Stimulated activated CD4-positive, alpha-beta T cell treated with anti-CD3 and anti-CD28 coated beads, TNF-alpha, amount 100 ng/mL, for 4 hours (primary cell): ENCODE results near the gene SPATA13.

Experiments
- DNase-seq, 3 experiments: peaks; one replicate each; pipeline ENCODE4 v3.0.0-alpha.2; 2020; ENCODE audit warnings: low read depth in 3 of 3

SPATA13 gene

GRCh38 chr13:24251525-24251924, 91.0 kb downstream of the SPATA13 start:
- peak; percentile 51 to 61 (median 60) for DNase-seq

GRCh38 chr13:24252136-24252535, 91.6 kb downstream of the SPATA13 start:
- DNase-seq: no peak

- DNase-seq: no peak
These were observed 93.1 kb downstream of the SPATA13 start for GRCh38 chr13:24253520-24254145.

GRCh38 chr13:24254146-24254841, 93.8 kb downstream of the SPATA13 start:
- DNase-seq: no peak

GRCh38 chr13:24257497-24257896, 97.0 kb downstream of the SPATA13 start:
- DNase-seq: no peak

- DNase-seq: no peak
These were observed 101.0 kb downstream of the SPATA13 start for GRCh38 chr13:24261566-24261965.

- DNase-seq: no peak
These were observed 103.1 kb downstream of the SPATA13 start for GRCh38 chr13:24263632-24264031.

GRCh38 chr13:24264976-24265375, 104.5 kb downstream of the SPATA13 start:
- DNase-seq: peak in 2 of 3 experiments; percentile 50 to 62

- DNase-seq: no peak
These were observed 104.9 kb downstream of the SPATA13 start for GRCh38 chr13:24265453-24265852.

- DNase-seq: no peak
These were observed 106.8 kb downstream of the SPATA13 start for GRCh38 chr13:24267274-24267673.

GRCh38 chr13:24267801-24268200, 107.3 kb downstream of the SPATA13 start:
- no peak for DNase-seq

GRCh38 chr13:24269821-24270220, 109.3 kb downstream of the SPATA13 start:
- DNase-seq: no peak

GRCh38 chr13:24270639-24271141, 110.2 kb downstream of the SPATA13 start:
- DNase-seq: no peak

- no peak for DNase-seq
These were observed 110.7 kb downstream of the SPATA13 start for GRCh38 chr13:24271231-24271600.

GRCh38 chr13:24271601-24272451, 111.3 kb downstream of the SPATA13 start:
- DNase-seq: no peak

- no peak for DNase-seq
These were observed 112.1 kb downstream of the SPATA13 start for GRCh38 chr13:24272452-24273161.

GRCh38 chr13:24273926-24274325, 113.4 kb downstream of the SPATA13 start:
- no peak for DNase-seq

- DNase-seq: peak in 2 of 3 experiments; percentile 43 to 48
These were observed 114.0 kb downstream of the SPATA13 start for GRCh38 chr13:24274452-24275021.

- DNase-seq: no peak
These were observed 114.5 kb downstream of the SPATA13 start for GRCh38 chr13:24275041-24275440.

- no peak for DNase-seq
These were observed 115.8 kb downstream of the SPATA13 start for GRCh38 chr13:24276306-24276705.

GRCh38 chr13:24276861-24277260, 116.3 kb downstream of the SPATA13 start:
- no peak for DNase-seq
